Endothelial cell (in vitro differentiated cells): ENCODE data around the gene CAPNS1. TPM values are rescaled to one million over a fixed set of nuclear protein-coding genes. Genes with fewer than 3 reads are reported as not detected.

Experiments
- DNase-seq: peaks from one replicate; pipeline ENCODE4 v3.0.0; 2021; ENCODE audit warnings: low spot score
- H3K27ac Mint-ChIP-seq: one replicate; pipeline ENCODE4 v1.8.0; 2021; ENCODE audit warnings: mixed read lengths, inconsistent platforms; ENCODE audit not compliant: unreplicated experiment
- H3K27me3 Mint-ChIP-seq: one replicate; pipeline ENCODE4 v1.8.0; 2021; ENCODE audit warnings: mild to moderate bottlenecking, moderate library complexity, mixed read lengths, inconsistent platforms; ENCODE audit not compliant: unreplicated experiment
- H3K36me3 Mint-ChIP-seq: one replicate; pipeline ENCODE4 v1.8.0; 2021; ENCODE audit warnings: mild to moderate bottlenecking, low read depth, mixed read lengths, inconsistent platforms; ENCODE audit not compliant: unreplicated experiment
- H3K4me1 Mint-ChIP-seq: one replicate; pipeline ENCODE4 v1.8.0; 2021; ENCODE audit warnings: mild to moderate bottlenecking, mixed read lengths, inconsistent platforms; ENCODE audit not compliant: unreplicated experiment
- H3K4me3 Mint-ChIP-seq: one replicate; pipeline ENCODE4 v1.8.0; 2021; ENCODE audit warnings: mild to moderate bottlenecking, mixed read lengths, inconsistent platforms; ENCODE audit not compliant: unreplicated experiment
- H3K9me3 Mint-ChIP-seq: one replicate; pipeline ENCODE4 v1.8.0; 2021; ENCODE audit warnings: mixed read lengths, inconsistent platforms; ENCODE audit not compliant: unreplicated experiment
- CTCF ChIP-seq: fragments of 200-600 bp; sonication (generic); IDR thresholded peaks from one replicate; pipeline ENCODE4 v1.5.0; 2021; ENCODE audit warnings: antibody characterized with exemption; ENCODE audit not compliant: unreplicated experiment
- total RNA-seq: library from RNA; stranded (reverse); fragmentation: NEBNext Ultra II Directional; extraction: Animal tissue kit (Norgen Biotek cat#: 25700); gene quantifications from one replicate; pipeline ENCODE4 v1.2.1, GENCODE V29; 2021; ENCODE audit not compliant: unreplicated experiment

Gene CAPNS1
- total RNA-seq, 1 donor from 2014 or later, result 901 TPM

GRCh38 chr19:36093687-36094086 lies 46.2 kb upstream of the CAPNS1 start:
- no peak for DNase-seq
- Mint-ChIP-seq H3K9me3 (no peaks in the 10 kb centered on the region), H3K4me3 (no peak overlapping the region), H3K4me1 (peaks cover 4% of the 10 kb centered on the region), H3K36me3 (peaks cover 21% of the 10 kb centered on the region), H3K27ac (no peak overlapping the region), H3K27me3 (peaks cover 4% of the 10 kb centered on the region)
- TF ChIP-seq CTCF, result no peak

- no peak for DNase-seq
- Mint-ChIP-seq H3K27me3 (peaks cover 4% of the 10 kb centered on the region), H3K9me3 (no peaks in the 10 kb centered on the region), H3K4me3 (no peak overlapping the region), H3K36me3 (peaks cover 15% of the 10 kb centered on the region), H3K27ac (peak overlapping the region; percentile 17), H3K4me1 (peaks cover 4% of the 10 kb centered on the region)
- TF ChIP-seq CTCF, result no peak
Measured at GRCh38 chr19:36097036-36097435, 42.8 kb upstream of the CAPNS1 start.

DNA sequence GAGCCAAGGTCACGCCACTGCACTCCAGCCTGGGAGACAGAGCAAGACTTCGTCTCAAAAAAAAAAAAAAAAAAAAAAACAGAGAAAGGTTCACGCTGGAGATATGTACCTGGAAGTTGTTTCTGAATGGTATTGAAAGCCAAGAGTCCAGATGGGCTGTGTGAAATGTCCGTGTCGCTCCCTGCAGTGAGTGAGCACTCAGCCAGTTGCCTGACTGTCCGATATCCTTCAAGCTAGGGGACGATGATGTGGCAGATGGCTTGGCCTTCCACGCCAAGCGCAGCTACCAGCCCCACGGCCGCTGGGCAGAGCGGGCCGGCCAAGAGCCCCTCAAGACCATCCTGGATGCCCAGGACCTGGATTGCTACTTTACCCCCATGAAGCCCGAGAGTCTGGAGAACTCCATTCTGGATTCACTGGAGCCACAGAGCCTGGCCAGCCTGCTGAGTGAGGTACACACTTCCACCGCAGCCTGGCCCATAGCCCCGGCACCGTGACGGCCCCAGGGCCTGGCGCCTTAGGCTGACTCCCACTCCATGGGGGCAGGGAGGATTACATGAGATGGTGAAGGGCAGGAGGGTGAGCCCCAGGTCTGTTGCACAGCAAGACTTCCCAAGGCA lies 40.6 kb upstream of the CAPNS1 start:
- H3K27ac Mint-ChIP-seq, result no peak overlapping the region
- DNase-seq, result no peak
- H3K4me1 Mint-ChIP-seq, result peaks cover 4% of the 10 kb centered on the region
- H3K9me3 Mint-ChIP-seq, result no peaks in the 10 kb centered on the region
- peaks cover 8% of the 10 kb centered on the region for H3K27me3 Mint-ChIP-seq
- no peak overlapping the region for H3K4me3 Mint-ChIP-seq
- peaks cover 13% of the 10 kb centered on the region for H3K36me3 Mint-ChIP-seq
- no peak for TF ChIP-seq CTCF

- peaks cover 13% of the 10 kb centered on the region for H3K36me3 Mint-ChIP-seq
- no peak overlapping the region for H3K4me3 Mint-ChIP-seq
- no peak for TF ChIP-seq CTCF
- H3K27me3 Mint-ChIP-seq, result peaks cover 9% of the 10 kb centered on the region
- DNase-seq, result no peak
- H3K9me3 Mint-ChIP-seq, result no peaks in the 10 kb centered on the region
- H3K4me1 Mint-ChIP-seq, result peaks cover 4% of the 10 kb centered on the region
- no peak overlapping the region for H3K27ac Mint-ChIP-seq
Measured at GRCh38 chr19:36100476-36100875, 39.4 kb upstream of the CAPNS1 start.

GRCh38 chr19:36101550-36102327 lies 38.1 kb upstream of the CAPNS1 start:
- peaks cover 13% of the 10 kb centered on the region for H3K36me3 Mint-ChIP-seq
- no peak for DNase-seq

More at GRCh38 chr19:36101550-36102327, 38.1 kb upstream of the CAPNS1 start:
- peaks cover 7% of the 10 kb centered on the region for H3K27me3 Mint-ChIP-seq
- no peaks in the 10 kb centered on the region for H3K9me3 Mint-ChIP-seq
- no peak overlapping the region for H3K4me3 Mint-ChIP-seq
- TF ChIP-seq CTCF, result no peak
- H3K27ac Mint-ChIP-seq, result no peak overlapping the region
- H3K4me1 Mint-ChIP-seq, result peaks cover 2% of the 10 kb centered on the region
